NCI-H345 treated with DMSO at 0.1 percent for 48 hours (cell line): ENCODE data around the gene CRMP1.

Source experiments
- DNase-seq: peaks from one replicate; lab custom pipeline; 2025; ENCODE audit not compliant: unreplicated experiment; lab: John Stamatoyannopoulos, UW

CRMP1 gene

DNA sequence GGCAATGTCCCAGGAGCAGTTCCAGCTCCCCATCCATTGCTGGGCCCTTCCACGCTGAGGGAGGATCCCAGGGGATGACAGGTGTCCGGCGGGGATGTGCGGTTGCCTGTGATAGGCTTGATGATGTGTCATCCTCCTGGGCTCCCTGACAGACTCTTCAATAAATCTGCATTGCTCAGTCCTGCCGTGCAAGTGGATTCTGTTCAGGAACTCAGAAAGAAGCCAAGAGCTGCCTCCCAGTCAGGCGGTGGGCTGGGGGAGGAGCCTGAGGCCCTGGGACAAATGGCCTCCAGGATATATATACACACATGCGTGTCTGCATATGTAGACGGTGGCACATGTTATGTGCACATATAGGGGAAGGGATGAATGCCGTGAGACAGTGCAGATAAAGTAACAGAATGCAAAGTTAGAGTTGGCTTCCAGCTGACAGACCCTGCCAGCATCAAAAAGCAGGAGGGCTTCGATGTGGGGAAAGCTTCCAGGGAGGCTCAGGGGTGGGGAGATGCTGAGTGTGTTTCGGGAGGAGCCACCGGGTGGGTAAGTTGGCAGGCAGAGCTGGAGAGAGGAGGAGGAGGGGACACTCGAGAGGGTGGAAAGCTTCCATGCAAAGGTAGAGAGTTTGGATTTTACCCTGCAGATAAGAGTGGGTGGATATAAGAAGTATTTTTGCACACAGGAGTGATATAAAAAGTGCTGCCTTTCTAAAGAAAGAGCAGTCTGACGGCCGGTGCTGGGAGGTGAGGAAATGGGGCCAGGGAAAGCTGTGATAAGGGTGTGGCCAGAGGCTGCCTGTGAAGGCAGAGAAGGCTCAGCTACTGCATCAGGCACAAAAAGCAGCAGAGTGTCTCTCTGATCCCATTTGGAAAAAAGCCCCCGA is 28.5 kb upstream of the CRMP1 start:
- no peak for DNase-seq

DNA sequence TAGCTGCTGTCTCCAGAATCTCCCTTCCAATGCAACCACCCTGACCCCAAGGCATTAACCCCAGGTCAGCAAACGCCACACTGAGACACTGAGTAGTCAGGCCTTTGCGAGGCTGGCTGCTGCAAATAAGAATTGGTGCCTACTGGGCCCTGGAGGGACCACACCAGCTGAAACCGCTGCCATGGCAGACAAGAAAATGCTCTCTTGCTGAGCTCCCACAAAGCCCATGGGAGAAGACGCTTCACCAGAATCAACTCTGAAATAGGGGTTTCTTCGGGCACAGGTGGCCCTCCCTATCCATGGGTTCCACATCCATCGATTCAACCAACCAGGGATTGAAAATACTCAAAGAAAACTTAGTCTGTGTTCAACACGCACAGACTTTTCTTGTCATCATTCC is 26.7 kb upstream of the CRMP1 start:
- DNase-seq, result no peak

DNA sequence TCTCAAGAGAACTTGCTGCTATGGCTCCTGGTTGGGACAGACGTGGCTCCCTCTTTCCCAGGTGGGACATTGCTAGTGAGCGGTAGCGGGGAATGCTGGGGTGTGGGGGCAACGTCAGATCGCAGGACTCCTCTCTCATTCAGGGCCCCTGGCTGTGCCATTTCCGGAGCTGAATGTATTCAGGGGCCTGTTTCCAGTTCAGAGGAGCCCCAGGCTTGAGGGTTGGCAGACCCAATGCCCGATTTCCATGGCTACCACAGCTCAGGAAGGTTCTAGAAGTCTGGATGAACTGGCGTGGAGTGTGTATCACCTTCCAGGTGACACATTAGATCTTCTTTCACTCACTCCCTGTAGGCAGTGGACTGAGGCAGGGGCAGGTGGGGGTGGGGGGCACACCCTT is 26.2 kb upstream of the CRMP1 start:
- no peak for DNase-seq

DNA sequence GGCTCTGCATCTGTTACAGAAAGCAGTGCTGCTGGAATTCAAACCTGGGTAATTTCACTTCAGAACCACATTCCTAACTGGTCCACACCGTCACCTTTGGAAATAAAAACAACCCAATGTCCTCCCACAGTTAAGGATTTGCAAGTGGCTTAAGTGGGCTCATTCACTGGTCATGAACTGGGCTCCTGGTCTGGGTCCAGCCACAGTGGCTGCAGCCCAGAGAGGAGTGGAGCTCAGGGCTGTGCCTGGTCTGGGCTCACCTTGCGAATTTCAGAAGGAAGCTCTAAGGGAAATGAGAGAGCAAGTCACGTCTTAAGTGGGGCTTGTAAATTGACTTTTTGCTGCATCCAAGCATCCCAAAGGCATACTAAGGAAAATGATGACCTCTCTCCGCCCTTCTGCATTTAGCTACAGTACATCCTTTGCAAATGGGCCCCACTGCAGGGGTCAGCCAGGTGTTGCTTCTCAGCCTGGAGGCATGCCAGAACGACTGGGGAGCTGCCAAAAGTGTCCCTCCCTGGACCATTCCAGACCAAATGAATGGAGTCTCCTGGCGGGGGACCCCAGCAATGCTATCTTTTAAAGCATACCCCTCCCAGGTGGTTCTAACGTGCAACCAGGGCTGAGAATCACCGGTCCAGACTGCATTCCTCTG is 25.6 kb upstream of the CRMP1 start:
- no peak for DNase-seq

DNA sequence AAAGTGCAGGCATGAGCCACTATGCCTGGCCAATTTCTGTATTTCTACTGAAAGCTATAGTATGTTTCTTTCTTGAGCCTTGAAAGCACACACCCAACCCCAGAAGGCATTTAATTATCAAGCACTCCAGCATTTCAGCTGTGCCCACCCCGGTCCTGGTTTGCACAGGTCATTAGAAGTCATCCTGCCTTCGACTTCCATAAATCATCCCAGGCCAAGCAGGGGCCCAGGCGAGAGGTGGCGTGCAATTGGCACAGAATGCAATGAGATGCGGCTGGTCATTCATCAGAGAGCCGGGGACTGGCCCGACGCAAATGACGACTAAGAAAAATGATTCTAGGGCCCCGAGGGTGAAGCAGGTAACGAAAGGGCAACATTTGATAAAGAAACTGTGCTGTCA is 24.8 kb upstream of the CRMP1 start:
- no peak for DNase-seq

DNA sequence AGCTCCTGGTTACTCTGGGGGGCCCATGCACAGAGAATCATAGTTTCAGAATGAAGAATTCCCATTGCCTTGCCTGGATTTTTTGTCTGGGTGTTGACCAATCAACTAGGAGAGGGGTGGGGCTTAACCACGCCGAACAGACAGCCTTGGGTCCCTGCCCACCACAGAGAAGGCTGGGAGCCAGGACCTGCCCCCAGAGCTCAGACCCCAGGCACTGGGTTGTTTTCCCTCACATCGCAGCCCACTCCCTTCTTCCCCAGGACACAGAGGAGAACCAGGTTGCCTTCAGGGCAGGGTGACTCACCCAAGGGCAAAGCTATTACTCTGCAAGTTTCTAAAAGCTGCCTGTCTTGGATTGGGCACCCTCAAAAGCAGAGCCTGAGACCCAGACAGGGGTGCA is 23.3 kb upstream of the CRMP1 start:
- DNase-seq, result no peak

DNA sequence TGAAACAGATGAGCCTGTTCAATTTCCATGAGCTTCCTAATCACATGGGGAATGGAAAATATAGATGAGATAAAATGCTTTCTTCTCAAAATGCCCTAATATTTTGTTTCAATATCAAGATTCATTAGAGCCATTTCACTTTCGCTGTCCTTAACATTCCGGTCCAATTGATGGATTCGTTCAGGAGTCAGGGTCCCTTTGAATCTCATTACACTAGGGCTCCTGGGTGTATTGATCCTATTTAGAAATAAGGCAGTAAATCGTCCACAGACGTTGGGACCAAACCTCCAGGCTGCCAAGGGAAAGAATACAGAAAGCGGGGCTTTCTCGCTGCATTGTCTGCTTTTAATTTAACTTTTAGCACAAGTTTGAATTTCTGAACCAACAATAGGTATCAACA is 20.6 kb upstream of the CRMP1 start:
- DNase-seq, result no peak

DNA sequence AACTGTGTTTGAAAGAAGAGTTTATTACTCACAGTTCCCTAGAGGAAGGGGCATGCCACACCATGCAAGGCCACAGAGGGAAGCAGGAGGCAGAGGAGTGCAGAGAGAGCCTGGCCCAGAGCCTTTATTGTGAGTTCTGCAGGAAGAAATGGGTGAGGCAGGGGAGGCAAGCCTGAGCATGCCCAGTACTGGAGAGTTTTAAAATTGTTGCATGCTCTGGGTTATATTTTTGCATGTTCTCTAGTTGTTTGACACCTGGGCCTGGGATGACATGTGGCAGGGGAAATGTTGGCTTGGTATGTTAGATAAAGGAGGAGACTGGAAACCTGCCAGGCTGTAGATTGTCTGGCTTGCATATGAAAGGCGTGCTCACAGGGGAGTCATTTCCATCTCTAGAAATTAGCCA is 19.7 kb upstream of the CRMP1 start:
- peak; percentile 53 for DNase-seq

DNA sequence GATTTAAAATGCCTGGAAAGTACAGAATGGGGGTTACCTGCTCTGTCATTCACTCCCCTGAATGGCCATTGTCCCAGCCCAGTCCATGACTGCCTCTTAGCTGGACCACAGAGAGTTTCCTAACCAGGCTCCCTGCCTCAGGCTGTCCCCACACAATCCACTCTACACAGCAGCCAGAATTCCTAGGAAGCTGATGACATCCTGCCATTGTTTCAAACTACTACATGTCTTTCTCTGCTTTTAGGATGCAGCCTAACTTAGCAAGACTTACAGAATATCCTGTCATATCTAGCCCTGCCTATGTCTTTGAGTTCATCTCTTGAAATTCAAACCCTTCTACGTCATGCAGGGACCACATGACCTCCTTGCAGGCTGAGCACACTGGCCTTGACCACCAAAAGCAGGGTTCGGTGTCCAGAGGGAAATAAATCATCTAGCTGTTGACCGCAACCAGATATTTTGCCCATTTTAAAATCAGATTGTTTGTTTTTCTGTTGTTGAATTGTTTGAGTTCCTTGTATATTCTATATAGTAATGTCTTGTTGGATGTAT is 16.1 kb upstream of the CRMP1 start:
- DNase-seq, result no peak

DNA sequence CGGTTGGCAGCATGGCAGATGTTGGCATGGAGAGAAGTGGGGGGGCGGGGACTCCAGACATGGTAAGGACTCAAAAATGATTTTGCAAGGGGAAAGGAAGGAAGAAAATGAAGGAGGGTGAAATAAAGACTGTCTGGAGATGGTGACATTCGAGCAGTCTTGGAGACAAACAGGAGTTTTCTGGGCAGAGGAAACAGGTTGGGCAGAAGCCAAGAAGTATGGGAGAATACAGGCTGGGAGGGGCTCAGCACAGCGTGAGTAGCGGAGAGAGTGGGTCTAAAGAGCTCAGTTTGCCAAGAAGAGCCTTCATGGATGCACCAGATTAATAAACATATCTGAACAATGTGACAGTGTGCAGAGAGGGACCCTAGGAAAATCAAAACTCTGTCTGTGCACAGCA is 13.3 kb upstream of the CRMP1 start:
- DNase-seq, result no peak

DNA sequence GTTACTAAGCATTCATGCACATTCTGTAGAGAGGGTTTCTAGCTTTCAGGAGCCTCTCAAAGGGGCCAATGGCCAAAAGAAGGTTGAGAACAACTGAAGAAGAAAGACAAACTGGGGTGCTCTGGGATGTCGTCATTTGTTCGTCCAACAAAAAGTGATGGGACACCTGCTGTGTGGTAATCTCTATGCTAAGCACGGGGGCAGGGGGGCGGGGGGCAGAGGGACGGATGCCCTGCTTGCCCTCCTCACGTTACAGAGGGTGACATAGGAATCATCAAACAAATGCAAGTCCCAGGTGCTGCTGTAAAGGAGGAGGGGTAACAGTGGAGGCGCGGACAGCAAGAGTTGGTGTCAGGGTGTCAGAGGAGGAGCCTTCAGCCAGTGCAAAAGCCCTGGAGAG is 12.8 kb upstream of the CRMP1 start:
- no peak for DNase-seq

DNA sequence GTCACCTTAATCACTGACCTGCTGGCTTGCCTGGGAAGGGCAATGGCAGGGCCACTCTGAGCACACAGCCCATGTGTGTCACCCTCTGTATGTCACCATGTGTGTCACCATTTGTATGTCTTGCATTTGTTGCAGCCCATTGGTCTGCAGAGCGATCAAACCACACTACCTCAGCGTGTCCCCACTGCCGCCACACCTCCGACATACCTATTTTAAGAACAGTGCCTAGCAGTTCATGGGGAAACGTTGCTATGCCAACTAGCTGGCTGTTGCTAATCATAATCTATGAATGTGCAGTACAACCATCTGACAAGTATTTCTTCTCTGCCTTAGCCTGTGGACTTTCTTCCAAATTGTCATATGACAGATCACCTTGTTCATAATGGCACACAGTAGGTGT is 8.0 kb upstream of the CRMP1 start:
- DNase-seq, result no peak

DNA sequence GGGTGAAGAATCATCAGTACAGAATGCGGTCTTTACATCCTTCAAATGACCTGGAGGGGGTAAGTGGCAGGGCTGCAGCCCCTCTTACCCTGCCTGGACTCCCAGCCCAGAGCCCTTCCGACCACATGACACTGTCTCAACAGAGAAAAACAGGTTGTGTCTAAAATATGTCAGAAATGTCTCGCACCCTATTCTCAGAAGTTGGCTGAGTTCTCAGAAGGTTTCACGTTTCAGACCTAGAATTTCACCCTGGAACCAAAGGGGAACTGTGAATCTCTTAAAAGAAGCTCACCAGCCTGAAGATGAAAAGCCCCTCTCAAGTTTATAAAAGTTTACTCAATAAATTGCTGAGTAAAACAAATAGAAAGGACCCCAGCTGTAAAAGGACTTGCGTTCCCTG is 7.0 kb upstream of the CRMP1 start:
- no peak for DNase-seq

DNA sequence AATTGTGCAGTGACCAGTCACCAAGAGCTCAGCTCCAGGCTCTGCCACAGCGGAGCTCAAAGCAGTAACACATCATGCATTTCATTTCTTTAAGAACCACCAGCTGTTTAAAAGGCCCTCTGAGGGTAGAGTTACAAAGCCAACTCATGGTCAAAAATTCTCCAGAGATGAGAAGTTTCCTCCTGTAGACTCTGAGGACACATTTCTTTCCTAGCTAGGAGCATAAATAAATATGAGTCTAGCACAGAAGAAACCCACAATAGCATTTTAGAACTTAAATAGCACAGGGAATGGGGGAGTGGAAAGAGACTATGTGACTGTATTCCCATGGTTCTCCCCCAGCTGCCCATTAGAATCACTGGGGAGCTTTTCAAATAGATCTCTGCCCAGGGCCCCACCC is 6.5 kb upstream of the CRMP1 start:
- DNase-seq, result no peak

DNA sequence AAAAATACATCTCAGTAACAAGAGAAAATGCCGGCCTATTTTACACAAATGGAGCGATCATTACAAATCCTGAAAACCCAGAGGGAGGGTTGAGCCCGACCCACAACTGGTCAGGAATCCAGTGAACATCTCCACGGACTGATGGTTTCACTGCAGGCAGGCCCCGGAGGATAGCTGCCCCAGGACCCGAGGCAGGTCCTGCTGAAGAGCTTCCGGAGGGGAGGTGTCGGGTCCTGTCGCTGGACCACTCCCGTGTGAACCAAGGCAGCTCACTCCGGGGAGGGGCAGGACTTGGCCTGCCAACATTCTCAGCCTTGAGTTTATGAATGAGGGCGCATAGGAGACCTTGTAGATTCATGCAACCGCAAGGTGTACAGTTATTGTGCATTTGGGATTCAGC is 4.8 kb upstream of the CRMP1 start:
- no peak for DNase-seq

DNA sequence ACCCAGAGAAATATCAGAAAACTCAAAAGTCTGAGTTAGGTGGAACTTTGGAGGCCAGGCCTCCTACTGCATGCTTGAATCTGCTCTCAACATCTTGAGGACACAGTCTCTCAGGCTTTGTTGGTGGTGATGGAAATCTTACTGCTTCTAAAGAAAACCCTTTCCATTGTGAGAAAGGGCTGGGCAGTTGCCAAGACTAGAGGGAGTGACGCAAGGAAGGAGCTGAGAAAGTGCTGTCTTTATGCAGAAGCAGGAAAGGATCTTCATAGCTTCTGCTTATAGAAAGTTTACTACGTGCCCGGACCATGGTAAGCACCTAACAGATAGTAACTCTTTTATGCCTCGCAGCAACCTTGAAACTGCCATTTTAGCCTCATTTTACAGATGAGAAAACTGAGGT is 2.4 kb upstream of the CRMP1 start:
- no peak for DNase-seq

DNA sequence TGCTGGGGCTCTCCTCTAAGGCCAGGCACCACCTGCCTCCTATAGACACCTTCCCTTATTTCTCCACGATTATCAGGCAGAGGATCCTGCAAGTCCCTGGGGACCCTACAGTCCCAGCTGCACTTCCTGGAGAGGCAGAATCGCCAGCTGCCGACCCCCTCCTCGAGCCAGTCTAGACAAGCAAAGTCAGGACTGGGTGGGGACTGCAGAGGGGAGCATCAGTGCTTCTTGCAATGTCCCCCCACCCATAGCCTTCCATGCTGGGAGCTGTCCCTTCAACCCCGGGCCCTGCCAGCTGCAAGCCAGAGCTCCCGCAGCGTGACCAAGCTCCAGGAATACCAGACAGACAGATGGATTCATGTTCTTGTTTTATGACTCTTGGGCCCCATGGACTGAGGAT is 1.4 kb upstream of the CRMP1 start:
- peak; percentile 27 for DNase-seq

DNA sequence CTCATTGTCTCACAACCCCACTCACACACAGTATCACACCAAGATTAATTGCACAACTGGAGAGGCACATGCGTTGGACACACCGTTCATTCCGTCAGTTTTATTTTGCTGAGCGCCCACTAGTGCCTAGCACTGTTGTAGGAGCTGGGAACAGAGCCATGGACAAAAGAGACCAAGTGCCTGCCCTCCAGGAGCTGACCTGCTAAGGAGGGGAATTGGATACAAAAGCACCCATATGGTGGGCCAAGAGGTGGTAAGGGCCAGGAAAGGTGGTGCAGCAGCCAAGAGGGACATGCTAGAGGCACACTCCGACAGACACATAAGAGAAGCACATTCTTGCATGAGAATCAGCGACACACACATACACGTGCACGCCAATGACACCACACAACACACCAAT is 705 bp upstream of the CRMP1 start:
- DNase-seq, result no peak

DNA sequence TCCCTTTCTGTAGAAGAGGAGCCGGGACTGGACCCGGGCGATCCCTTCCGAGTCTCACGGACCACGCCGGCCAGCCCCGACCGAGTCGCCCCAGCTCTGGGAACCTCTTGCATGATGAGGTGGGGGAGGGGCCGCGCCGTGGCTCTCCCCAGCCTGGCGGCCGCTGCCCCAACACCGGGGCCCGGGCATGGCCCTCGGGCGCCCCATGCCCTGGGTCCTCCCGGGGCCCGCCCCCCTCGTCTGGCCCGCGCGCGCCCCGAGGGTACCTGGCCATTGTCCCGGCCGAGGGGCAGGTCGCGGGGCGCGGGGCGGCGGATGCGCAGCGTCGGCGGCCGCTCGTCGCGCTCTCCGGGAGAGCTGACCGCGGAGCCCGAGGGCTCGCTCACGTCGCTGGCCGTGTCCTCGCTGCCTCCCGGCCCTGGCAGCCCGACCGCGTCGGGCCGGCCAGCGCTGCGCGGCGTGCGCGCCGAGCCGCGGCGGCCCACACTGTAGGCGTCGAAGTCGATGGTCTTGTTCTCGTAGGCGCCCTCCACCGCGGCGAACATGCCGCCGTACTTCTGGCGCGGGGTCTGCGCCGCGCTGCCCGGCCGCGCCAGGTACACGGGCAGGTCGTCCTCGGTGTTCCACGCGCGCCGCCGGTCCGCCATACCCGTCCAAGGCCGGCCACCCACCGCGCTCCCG is 423 bp downstream of the CRMP1 start:
- DNase-seq, result no peak

DNA sequence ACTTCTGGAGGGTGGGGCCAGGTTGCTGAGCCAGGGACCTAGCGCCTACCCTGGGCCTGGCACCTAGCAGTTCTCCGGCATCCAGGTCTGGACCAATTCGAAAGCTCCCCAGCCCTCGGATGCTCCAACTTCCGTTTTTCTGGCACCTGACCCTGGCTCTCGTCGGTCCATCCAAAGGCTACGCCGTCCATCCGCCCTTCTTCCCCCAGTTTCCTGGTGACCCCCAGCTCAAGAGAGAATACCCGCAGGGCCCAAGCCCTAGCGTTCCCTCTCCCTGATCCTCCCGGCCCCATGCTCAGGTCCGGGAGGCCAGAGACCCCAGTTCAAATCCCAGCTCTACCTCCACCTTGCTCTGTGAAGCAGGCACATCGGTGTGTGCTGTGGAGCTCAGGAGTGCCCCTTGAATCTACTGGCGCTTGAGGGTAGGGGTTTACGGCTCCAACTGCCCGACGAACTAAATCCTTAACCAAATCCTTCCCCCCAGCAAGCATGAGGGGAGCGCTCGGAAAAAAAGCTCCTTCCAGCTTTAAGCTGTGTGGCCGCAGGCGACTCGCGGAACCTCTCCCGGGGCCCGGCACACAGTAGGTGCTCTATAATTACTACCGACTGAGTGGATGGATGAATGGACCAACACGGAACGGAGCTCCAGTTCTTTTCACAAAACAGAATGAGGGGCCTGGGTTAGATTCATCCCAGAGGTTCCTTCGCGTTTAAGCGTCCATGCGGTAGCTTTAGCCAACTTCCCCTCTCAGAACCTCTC is 1.1 kb downstream of the CRMP1 start:
- DNase-seq, result no peak

DNA sequence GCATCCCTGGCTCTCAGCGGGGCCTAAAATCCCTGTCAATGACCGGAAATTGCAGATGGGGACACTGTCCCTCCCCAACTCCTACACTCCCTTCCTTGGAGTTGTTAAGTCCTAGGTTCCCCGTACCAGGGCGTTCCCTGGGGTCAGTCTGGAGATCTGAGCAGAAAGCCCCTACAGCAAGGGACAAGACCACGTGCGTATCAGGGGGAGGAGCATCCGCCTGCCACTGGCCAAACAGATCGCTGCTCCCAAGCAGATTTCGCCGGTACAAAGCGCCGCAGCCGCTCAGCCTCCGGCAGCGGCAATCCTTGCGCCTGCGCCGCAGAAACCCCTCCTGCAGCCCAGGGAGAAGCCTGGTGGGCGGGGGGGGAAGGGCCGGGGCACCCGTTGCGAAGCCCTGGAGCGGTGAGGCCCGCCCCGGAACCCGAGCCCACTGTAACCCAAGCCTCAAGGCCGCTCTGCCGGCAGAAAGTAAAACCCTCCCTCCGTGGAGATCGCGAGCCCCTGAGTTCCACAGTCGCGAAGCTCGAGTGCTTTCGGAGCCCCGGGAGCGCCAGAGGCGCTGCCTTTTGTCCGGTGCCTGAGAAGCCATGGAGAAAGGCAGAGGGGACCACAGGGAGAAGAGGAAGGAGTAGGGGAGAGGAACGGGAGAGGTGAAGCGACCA is 2.7 kb downstream of the CRMP1 start:
- DNase-seq, result peak; percentile 73
